Hepatic stellate cell (primary cell): ENCODE measurements around the gene HMHB1.
A peak's percentile ranks its signal among the peaks of the same experiment; 100 is the strongest.

Experiments used
- DNase-seq: peaks from one replicate; pipeline ENCODE4 v3.0.0; 2011; ENCODE audit warnings: low spot score

Gene HMHB1

GRCh38 chr5:143812085-143812705, at the start of gene HMHB1:
TSS of gene HMHB1 (plus strand) at chr5:143812161.
- no peak for DNase-seq

- no peak for DNase-seq
Measured at GRCh38 chr5:143762636-143763220, 49.2 kb upstream of the HMHB1 start.

GRCh38 chr5:143767162-143767561, 44.8 kb upstream of the HMHB1 start:
- no peak for DNase-seq

- no peak for DNase-seq
Measured at GRCh38 chr5:143769026-143769786, 42.8 kb upstream of the HMHB1 start.

GRCh38 chr5:143770450-143770849, 41.5 kb upstream of the HMHB1 start:
- DNase-seq: no peak

GRCh38 chr5:143771189-143771588, 40.8 kb upstream of the HMHB1 start:
- DNase-seq: peak; percentile 9

- DNase-seq: no peak
Measured at GRCh38 chr5:143771602-143772001, 40.4 kb upstream of the HMHB1 start.

- DNase-seq: peak; percentile 24
Measured at GRCh38 chr5:143772621-143773020, 39.3 kb upstream of the HMHB1 start.

- DNase-seq: peak; percentile 19
Measured at GRCh38 chr5:143775258-143775657, 36.7 kb upstream of the HMHB1 start.

GRCh38 chr5:143776951-143777350, 35.0 kb upstream of the HMHB1 start:
- DNase-seq: no peak

GRCh38 chr5:143779506-143779905, 32.5 kb upstream of the HMHB1 start:
- DNase-seq: no peak

- DNase-seq: no peak
Measured at GRCh38 chr5:143781993-143782520, 29.9 kb upstream of the HMHB1 start.

GRCh38 chr5:143782588-143783386, 29.2 kb upstream of the HMHB1 start:
- no peak for DNase-seq

GRCh38 chr5:143788401-143788800, 23.6 kb upstream of the HMHB1 start:
- DNase-seq: no peak

GRCh38 chr5:143790457-143791112, 21.4 kb upstream of the HMHB1 start:
- no peak for DNase-seq

- no peak for DNase-seq
Measured at GRCh38 chr5:143791848-143792731, 19.9 kb upstream of the HMHB1 start.

- no peak for DNase-seq
Measured at GRCh38 chr5:143793249-143793648, 18.7 kb upstream of the HMHB1 start.

GRCh38 chr5:143796125-143796524, 15.8 kb upstream of the HMHB1 start:
- no peak for DNase-seq

GRCh38 chr5:143796753-143797152, 15.2 kb upstream of the HMHB1 start:
- no peak for DNase-seq

- DNase-seq: no peak
Measured at GRCh38 chr5:143800715-143801114, 11.2 kb upstream of the HMHB1 start.
